ENCODE data around the gene STK24.

The STK24 gene

GRCh38 chr13:98438246-98439125 lies 138.4 kb downstream of the STK24 start:
- H3K27ac ChIP-seq: no peak overlapping the region
- TF ChIP-seq CTCF (IDR thresholded peaks at IDR 0.05) (no peak), ZFX (IDR thresholded peaks at IDR 0.05; ENCODE audit: borderline replicate concordance) (no peak)

- no peak for TF ChIP-seq ZFX (IDR thresholded peaks at IDR 0.05; ENCODE audit: borderline replicate concordance)
- TF ChIP-seq CTCF (IDR thresholded peaks at IDR 0.05): no peak
- no peak overlapping the region for H3K27ac ChIP-seq
These were observed 140.5 kb downstream of the STK24 start for GRCh38 chr13:98436233-98436910.

- no peak for TF ChIP-seq ZFX (IDR thresholded peaks at IDR 0.05; ENCODE audit: borderline replicate concordance)
- TF ChIP-seq CTCF (IDR thresholded peaks at IDR 0.05): no peak
- H3K27ac ChIP-seq: no peak overlapping the region
These were observed 141.5 kb downstream of the STK24 start for GRCh38 chr13:98435376-98435775.

GRCh38 chr13:98434060-98434459 lies 142.8 kb downstream of the STK24 start:
- no peak overlapping the region for H3K27ac ChIP-seq
- no peak for TF ChIP-seq CTCF (IDR thresholded peaks at IDR 0.05)
- TF ChIP-seq ZFX (IDR thresholded peaks at IDR 0.05; ENCODE audit: borderline replicate concordance): no peak

- TF ChIP-seq CTCF (IDR thresholded peaks at IDR 0.05) (no peak), ZFX (IDR thresholded peaks at IDR 0.05; ENCODE audit: borderline replicate concordance) (no peak)
These were observed 143.3 kb downstream of the STK24 start for GRCh38 chr13:98433654-98434053.

GRCh38 chr13:98432638-98433037 lies 144.3 kb downstream of the STK24 start:
- H3K27ac ChIP-seq: no peak overlapping the region
- no peak for TF ChIP-seq CTCF (IDR thresholded peaks at IDR 0.05)

More at GRCh38 chr13:98433654-98434053, 143.3 kb downstream of the STK24 start:
- no peak overlapping the region for H3K27ac ChIP-seq
